ENCODE results near the gene ZNF532. TPM values are rescaled to one million over a fixed set of nuclear protein-coding genes. Genes with fewer than 3 reads are reported as not detected.

The ZNF532 gene
- total RNA-seq, 5 donors from 2014 or later (not counting 1 experiment from before 2014, with no cell fraction given), result 5.0 to 14.2 (median 7.8) TPM

DNA sequence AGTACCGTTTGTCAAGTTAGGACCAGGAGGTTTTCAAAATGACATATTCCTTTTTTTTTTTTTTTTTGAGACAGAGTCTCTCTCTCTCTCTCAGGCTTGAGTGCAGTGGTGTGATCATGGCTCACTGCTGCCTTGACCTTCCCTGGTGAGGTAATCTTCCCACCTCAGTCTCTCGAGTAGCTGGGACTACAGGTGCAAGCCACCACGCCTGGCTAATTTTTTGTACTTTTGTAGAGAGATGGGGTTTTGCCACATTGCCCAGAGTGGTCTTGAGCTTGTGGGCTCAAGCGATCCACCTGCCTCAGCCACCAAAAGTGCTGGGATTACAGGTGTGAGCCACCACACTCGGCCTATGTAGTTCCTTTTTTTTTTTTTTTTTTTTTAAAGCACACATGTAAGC, 147.1 kb downstream of the ZNF532 start:
- no CpG with 5 or more reads among the region's 5 CpGs for WGBS (ENCODE audit: insufficient coverage)
- H3K27ac ChIP-seq (ENCODE audit: low read length), result no peak overlapping the region
- DNase-seq (no peak), ATAC-seq (replicated peaks in 1 of 4) (no peak)
- H3K9me3 ChIP-seq, result no peaks in the 10 kb centered on the region
- H3K27me3 ChIP-seq (replicated peaks in 1 of 2; ENCODE audit: control insufficient read depth in 2 of 2, extremely low read depth in 1 of 2, insufficient read depth in 2 of 2, low read length in 1 of 2), result peaks cover 0 to 8% of the 10 kb centered on the region in 2 experiments
- H3K36me3 ChIP-seq (ENCODE audit: control insufficient read depth in 2 of 2, extremely low read depth in 1 of 2, insufficient read depth in 1 of 2, low read length in 1 of 2), result no peaks in the 10 kb centered on the region
- ChIA-PET CTCF (interaction anchor here in 1 of 2 donors (0.6 kb wide), 1 partner anchor 108 kb away, joined by 3 read pairs; no protein-coding TSS in a partner anchor), POLR2A (interaction anchor here in 1 of 2 donors (0.6 kb wide), 1 partner anchor 220 kb away, joined by 3 read pairs; no protein-coding TSS in a partner anchor)
- H3K36me3 Mint-ChIP-seq, result no peaks in the 10 kb centered on the region
- H3K27me3 Mint-ChIP-seq, result peaks cover 10 to 18% of the 10 kb centered on the region in 2 donors
- no peaks in the 10 kb centered on the region for H3K4me1 Mint-ChIP-seq
- H3K4me1 ChIP-seq (ENCODE audit: control insufficient read depth in 1 of 2, extremely low read depth in 1 of 2, insufficient read depth in 2 of 2, low read length in 2 of 2), result no peaks in the 10 kb centered on the region
- H3K4me3 Mint-ChIP-seq, result no peak overlapping the region
- H3K27ac Mint-ChIP-seq, result no peak overlapping the region
- no peaks in the 10 kb centered on the region for H3K9me3 Mint-ChIP-seq
- H3K4me3 ChIP-seq (ENCODE audit: control insufficient read depth in 1 of 2, extremely low read depth in 1 of 2, low read length in 1 of 2), result no peak overlapping the region

DNA sequence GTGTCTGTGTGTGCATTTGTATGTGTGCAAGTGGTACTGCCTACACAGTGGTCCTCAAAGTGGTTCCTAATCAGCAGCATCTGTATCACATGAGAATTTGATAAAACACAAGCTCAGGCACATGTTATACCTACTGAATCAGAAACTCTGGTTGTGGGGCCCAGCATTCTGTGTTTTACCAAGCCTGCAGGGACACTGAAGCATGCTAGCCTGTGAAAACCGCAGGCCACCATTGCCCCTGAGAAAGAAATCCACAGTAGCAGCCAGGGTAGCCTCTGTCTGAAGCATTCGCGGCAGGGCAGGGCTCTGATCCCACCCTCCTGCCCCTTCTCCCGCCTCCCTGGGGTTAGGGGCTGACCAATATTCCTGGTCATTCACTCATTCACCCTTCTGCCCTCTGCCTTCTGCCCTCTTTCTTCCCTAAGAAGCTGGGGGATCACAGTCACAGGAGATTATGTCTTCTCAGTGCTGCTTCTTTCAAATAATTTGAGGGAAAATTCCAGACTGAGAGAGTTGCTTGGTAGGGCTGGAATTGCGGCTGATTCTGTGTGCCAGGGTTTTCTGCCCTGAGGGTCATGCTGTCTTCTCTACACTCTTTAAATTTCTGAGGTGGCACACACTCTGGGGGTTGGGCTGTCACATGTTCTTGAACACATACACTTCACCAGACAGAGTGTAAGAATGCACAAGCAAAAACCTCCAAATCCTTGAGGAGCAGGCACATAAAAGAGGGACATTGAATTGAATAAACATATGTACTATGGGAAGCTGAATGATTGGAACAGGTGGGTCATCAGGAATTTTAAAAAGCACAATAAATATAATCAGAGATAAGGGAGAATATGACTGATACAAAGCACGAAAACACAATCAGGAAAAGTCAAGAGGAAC, 148.4 kb downstream of the ZNF532 start:
- Mint-ChIP-seq H3K9me3 (peaks cover 4 to 9% (median 7%) of the 10 kb centered on the region in 3 donors), H3K4me3 (no peak overlapping the region), H3K27me3 (peaks cover 12 to 26% of the 10 kb centered on the region in 2 donors), H3K27ac (no peak overlapping the region), H3K4me1 (no peaks in the 10 kb centered on the region), H3K36me3 (no peaks in the 10 kb centered on the region)
- H3K27ac ChIP-seq (ENCODE audit: low read length), result no peak overlapping the region
- DNase-seq (no peak), ATAC-seq (replicated peaks in 1 of 4) (no peak)
- no peaks in the 10 kb centered on the region for H3K4me1 ChIP-seq (ENCODE audit: control insufficient read depth in 1 of 2, extremely low read depth in 1 of 2, insufficient read depth in 2 of 2, low read length in 2 of 2)
- no peak overlapping the region for H3K4me3 ChIP-seq (ENCODE audit: control insufficient read depth in 1 of 2, extremely low read depth in 1 of 2, low read length in 1 of 2)
- POLR2A ChIA-PET, result no interaction called here
- H3K36me3 ChIP-seq (ENCODE audit: control insufficient read depth in 2 of 2, extremely low read depth in 1 of 2, insufficient read depth in 1 of 2, low read length in 1 of 2), result no peaks in the 10 kb centered on the region
- no peaks in the 10 kb centered on the region for H3K9me3 ChIP-seq
- CTCF ChIA-PET, result no interaction called here
- peaks cover 0 to 8% of the 10 kb centered on the region in 2 experiments for H3K27me3 ChIP-seq (replicated peaks in 1 of 2; ENCODE audit: control insufficient read depth in 2 of 2, extremely low read depth in 1 of 2, insufficient read depth in 2 of 2, low read length in 1 of 2)
- WGBS (ENCODE audit: insufficient coverage), result 60% methylated on average over 1 of the region's 6 CpGs

DNA sequence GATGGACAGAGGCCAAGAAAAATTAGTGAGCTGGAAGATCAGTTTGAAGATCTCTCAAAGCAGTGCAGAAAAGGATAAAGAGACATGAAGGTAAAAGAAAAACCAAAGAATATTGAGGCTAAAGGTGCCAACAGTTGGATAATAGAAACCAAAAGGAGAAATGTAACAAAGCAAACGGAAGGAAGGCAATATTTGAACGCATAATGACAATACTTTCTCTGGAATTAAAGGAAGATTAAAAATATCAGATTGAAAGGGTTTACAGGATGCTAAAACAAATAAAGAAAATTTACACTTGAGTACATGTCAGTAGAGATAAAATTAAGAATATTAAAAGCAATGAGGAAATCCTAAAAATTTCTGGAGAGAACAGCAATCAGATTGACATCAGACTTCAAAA, 149.1 kb downstream of the ZNF532 start:
- WGBS (ENCODE audit: insufficient coverage), result no CpG with 5 or more reads among the region's 2 CpGs
- Histone ChIP-seq H3K4me1 (ENCODE audit: control insufficient read depth in 1 of 2, extremely low read depth in 1 of 2, insufficient read depth in 2 of 2, low read length in 2 of 2) (no peaks in the 10 kb centered on the region), H3K36me3 (ENCODE audit: control insufficient read depth in 2 of 2, extremely low read depth in 1 of 2, insufficient read depth in 1 of 2, low read length in 1 of 2) (no peaks in the 10 kb centered on the region), H3K27ac (ENCODE audit: low read length) (no peak overlapping the region), H3K27me3 (replicated peaks in 1 of 2; ENCODE audit: control insufficient read depth in 2 of 2, extremely low read depth in 1 of 2, insufficient read depth in 2 of 2, low read length in 1 of 2) (peaks cover 0 to 8% of the 10 kb centered on the region in 2 experiments), H3K9me3 (no peaks in the 10 kb centered on the region), H3K4me3 (ENCODE audit: control insufficient read depth in 1 of 2, extremely low read depth in 1 of 2, low read length in 1 of 2) (no peak overlapping the region)
- ChIA-PET POLR2A (no interaction called here), CTCF (interaction anchor here in 1 of 2 donors (0.7 kb wide), 1 partner anchor 1990 kb away, joined by 3 read pairs; no protein-coding TSS in a partner anchor)
- Mint-ChIP-seq H3K9me3 (peaks cover 8 to 12% (median 11%) of the 10 kb centered on the region in 3 donors), H3K27me3 (peaks cover 12 to 29% of the 10 kb centered on the region in 2 donors), H3K27ac (no peak overlapping the region), H3K36me3 (no peaks in the 10 kb centered on the region), H3K4me1 (no peaks in the 10 kb centered on the region), H3K4me3 (no peak overlapping the region)
- ATAC-seq (replicated peaks in 1 of 4), result no peak
- DNase-seq, result no peak

DNA sequence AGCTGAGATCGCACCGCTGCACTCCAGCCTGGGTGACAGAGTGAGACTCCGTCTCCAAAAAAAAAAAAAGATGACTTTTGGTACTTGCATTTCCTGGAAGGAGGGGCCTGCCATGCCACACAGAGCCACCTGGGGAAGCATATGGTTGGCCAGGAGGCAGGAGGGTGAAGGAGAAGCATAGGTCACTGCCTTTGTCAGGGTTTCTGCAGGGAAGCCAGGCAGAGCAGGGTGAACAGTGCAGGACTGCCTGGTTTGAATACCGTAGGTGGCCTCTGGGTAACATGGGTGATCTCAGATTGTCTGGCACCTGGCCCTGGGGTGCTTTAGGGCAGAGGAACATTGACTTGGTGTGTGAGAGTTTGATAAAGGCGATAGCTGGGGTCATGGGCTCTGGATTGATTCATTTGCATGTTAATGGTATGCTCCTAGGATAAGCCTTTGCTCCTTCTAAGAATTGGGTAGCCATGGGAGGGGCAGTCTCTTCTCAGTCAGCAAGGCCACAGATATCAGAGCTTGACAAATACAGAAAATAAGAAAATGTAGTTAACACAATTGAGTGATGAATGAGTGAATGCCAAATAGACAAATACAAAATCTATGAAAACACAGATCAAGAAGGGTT, 151.0 kb downstream of the ZNF532 start:
- H3K27me3 ChIP-seq (replicated peaks in 1 of 2; ENCODE audit: control insufficient read depth in 2 of 2, extremely low read depth in 1 of 2, insufficient read depth in 2 of 2, low read length in 1 of 2), result peaks cover 0 to 8% of the 10 kb centered on the region in 2 experiments
- no peaks in the 10 kb centered on the region for H3K36me3 ChIP-seq (ENCODE audit: control insufficient read depth in 2 of 2, extremely low read depth in 1 of 2, insufficient read depth in 1 of 2, low read length in 1 of 2)
- no peak overlapping the region for H3K27ac Mint-ChIP-seq
- peaks cover 12 to 30% of the 10 kb centered on the region in 2 donors for H3K27me3 Mint-ChIP-seq
- no peak overlapping the region for H3K4me3 ChIP-seq (ENCODE audit: control insufficient read depth in 1 of 2, extremely low read depth in 1 of 2, low read length in 1 of 2)
- 83% methylated on average over 5 of the region's 5 CpGs for WGBS (ENCODE audit: insufficient coverage)
- no peaks in the 10 kb centered on the region for H3K36me3 Mint-ChIP-seq
- no peak for ATAC-seq (replicated peaks in 1 of 4)
- ChIA-PET POLR2A (no interaction called here), CTCF (no interaction called here)
- no peaks in the 10 kb centered on the region for H3K4me1 Mint-ChIP-seq
- DNase-seq, result no peak
- H3K4me1 ChIP-seq (ENCODE audit: control insufficient read depth in 1 of 2, extremely low read depth in 1 of 2, insufficient read depth in 2 of 2, low read length in 2 of 2), result no peaks in the 10 kb centered on the region
- no peak overlapping the region for H3K27ac ChIP-seq (ENCODE audit: low read length)
- H3K9me3 ChIP-seq, result no peaks in the 10 kb centered on the region
- H3K9me3 Mint-ChIP-seq, result peaks cover 8 to 13% (median 12%) of the 10 kb centered on the region in 3 donors
- H3K4me3 Mint-ChIP-seq, result no peak overlapping the region

DNA sequence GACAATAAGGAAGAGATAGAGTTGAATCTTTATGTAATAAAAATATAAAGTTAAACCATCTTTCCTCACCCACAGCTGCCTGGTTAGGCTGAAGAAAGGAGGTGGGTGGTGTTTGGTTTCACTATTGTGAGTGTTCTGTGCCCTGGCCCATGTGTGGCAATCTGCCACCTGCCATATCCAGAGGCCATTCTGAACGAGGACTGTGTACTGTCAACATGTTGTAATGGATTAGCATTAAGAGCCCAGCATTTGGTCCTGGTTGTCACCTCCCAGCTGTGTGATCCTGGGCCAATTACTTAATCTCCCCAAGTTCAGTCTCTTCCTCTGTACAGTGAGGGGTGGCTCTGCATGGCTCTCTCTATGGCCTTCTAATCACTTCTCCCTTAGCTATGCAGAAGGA, 156.8 kb downstream of the ZNF532 start:
- DNase-seq (no peak), ATAC-seq (replicated peaks in 1 of 4) (no peak)
- no peaks in the 10 kb centered on the region for H3K36me3 Mint-ChIP-seq
- ChIA-PET POLR2A (interaction anchor here in 1 of 2 donors (0.5 kb wide), 1 partner anchor 220 kb away, joined by 4 read pairs; no protein-coding TSS in a partner anchor), CTCF (no interaction called here)
- no peak overlapping the region for H3K4me3 ChIP-seq (ENCODE audit: control insufficient read depth in 1 of 2, extremely low read depth in 1 of 2, low read length in 1 of 2)
- H3K4me1 Mint-ChIP-seq, result no peaks in the 10 kb centered on the region
- H3K36me3 ChIP-seq (ENCODE audit: control insufficient read depth in 2 of 2, extremely low read depth in 1 of 2, insufficient read depth in 1 of 2, low read length in 1 of 2), result no peaks in the 10 kb centered on the region
- H3K4me3 Mint-ChIP-seq, result no peak overlapping the region
- no peaks in the 10 kb centered on the region for H3K4me1 ChIP-seq (ENCODE audit: control insufficient read depth in 1 of 2, extremely low read depth in 1 of 2, insufficient read depth in 2 of 2, low read length in 2 of 2)
- H3K27me3 ChIP-seq (replicated peaks in 1 of 2; ENCODE audit: control insufficient read depth in 2 of 2, extremely low read depth in 1 of 2, insufficient read depth in 2 of 2, low read length in 1 of 2), result no peaks in the 10 kb centered on the region
- no peak overlapping the region for H3K27ac ChIP-seq (ENCODE audit: low read length)
- H3K27me3 Mint-ChIP-seq, result peaks cover 7 to 22% of the 10 kb centered on the region in 2 donors
- no peak overlapping the region for H3K27ac Mint-ChIP-seq
- H3K9me3 ChIP-seq, result no peaks in the 10 kb centered on the region
- peaks cover 8 to 16% (median 12%) of the 10 kb centered on the region in 3 donors for H3K9me3 Mint-ChIP-seq
- WGBS (ENCODE audit: insufficient coverage), result no CpG with 5 or more reads among the region's 1 CpG

DNA sequence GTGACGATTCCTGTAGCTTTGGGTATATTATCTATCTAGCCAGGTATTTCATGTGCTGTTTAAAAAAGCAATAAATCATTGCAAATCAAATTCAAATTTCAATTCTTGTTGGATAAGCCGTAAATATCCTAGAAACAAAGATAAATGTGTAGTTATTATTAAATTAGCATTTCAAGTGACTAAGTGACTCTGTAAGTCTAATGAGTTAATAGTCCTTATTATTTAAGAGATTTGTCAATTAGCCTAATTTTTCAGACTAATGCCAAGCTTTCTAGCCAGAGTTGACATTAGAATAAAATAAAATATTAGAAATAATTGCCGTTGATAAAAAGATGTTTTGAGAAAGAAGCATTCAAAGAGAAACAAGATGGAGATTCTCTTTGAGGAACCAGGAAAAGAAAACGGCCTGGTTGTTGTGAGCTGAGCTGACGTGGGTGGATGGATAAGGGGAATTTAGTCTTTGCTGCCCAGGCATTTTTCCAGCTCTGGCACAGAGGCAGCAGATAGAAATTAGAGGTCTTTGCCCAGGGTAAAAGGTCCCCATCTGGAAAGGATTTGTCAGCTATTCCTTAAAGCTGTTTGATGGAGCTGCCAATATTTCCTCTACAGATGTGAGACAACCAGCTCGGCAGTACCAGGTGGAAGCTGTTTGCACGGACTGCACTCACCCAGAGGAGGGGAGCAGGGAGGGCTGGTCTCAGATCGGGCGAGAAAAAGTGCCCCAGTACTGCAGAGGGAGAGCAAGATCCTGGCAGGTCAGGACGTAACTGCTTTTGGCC, 157.7 kb downstream of the ZNF532 start:
- peaks cover 6 to 22% of the 10 kb centered on the region in 2 donors for H3K27me3 Mint-ChIP-seq
- H3K4me1 ChIP-seq (ENCODE audit: control insufficient read depth in 1 of 2, extremely low read depth in 1 of 2, insufficient read depth in 2 of 2, low read length in 2 of 2), result no peaks in the 10 kb centered on the region
- no peaks in the 10 kb centered on the region for H3K36me3 Mint-ChIP-seq
- H3K9me3 Mint-ChIP-seq, result peaks cover 7 to 13% (median 9%) of the 10 kb centered on the region in 3 donors
- CTCF ChIA-PET, result no interaction called here
- no peak overlapping the region for H3K27ac Mint-ChIP-seq
- POLR2A ChIA-PET, result interaction anchor here in 1 of 2 donors (0.5 kb wide), 1 partner anchor 221 kb away, joined by 4 read pairs; no protein-coding TSS in a partner anchor
- no peak for ATAC-seq (replicated peaks in 1 of 4)
- no peak overlapping the region for H3K4me3 ChIP-seq (ENCODE audit: control insufficient read depth in 1 of 2, extremely low read depth in 1 of 2, low read length in 1 of 2)
- no peaks in the 10 kb centered on the region for H3K36me3 ChIP-seq (ENCODE audit: control insufficient read depth in 2 of 2, extremely low read depth in 1 of 2, insufficient read depth in 1 of 2, low read length in 1 of 2)
- 87% methylated on average over 3 of the region's 10 CpGs for WGBS (ENCODE audit: insufficient coverage)
- DNase-seq, result no peak
- H3K27me3 ChIP-seq (replicated peaks in 1 of 2; ENCODE audit: control insufficient read depth in 2 of 2, extremely low read depth in 1 of 2, insufficient read depth in 2 of 2, low read length in 1 of 2), result no peaks in the 10 kb centered on the region
- no peaks in the 10 kb centered on the region for H3K9me3 ChIP-seq
- no peak overlapping the region for H3K27ac ChIP-seq (ENCODE audit: low read length)
- H3K4me1 Mint-ChIP-seq, result no peaks in the 10 kb centered on the region
- no peak overlapping the region for H3K4me3 Mint-ChIP-seq
